Measurements from ENCODE around the gene RHEBL1. TPM values are rescaled to one million over a fixed set of nuclear protein-coding genes. Genes with fewer than 3 reads are reported as not detected.
A peak's percentile ranks its signal among the peaks of the same experiment; 100 is the strongest.

RHEBL1 gene
- total RNA-seq, 1 donor from 2014 or later, result not detected

DNA sequence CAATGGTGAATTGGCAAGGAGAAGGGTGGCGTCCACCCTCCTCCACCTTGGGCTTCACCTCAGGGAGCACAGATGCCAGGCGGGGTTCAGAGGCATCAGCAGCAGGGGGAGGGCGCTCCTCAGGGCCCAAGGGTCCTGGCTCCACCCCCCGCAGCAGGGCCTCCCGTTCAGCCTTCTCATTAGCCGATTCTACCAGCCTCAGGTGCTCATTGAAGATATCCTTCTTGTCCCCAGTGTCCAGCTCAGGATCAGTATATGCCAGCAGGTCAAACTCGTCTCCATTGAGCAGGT is 31.9 kb downstream of the RHEBL1 start:
- Histone ChIP-seq H3K27me3 (ENCODE audit: low read depth) (no peaks in the 10 kb centered on the region), H3K36me3 (peaks cover 98% of the 10 kb centered on the region), H3K4me3 (no peak overlapping the region), H3K4me1 (peaks cover 27% of the 10 kb centered on the region), H3K9me3 (replicated peaks) (no peaks in the 10 kb centered on the region), H3K27ac (replicated peaks) (no peak overlapping the region)
- DNase-seq, result no peak
- intact Hi-C loops (cut with micrococcal nuclease), result no loop called here
- no peak for TF ChIP-seq CTCF (IDR thresholded peaks at IDR 0.05; ENCODE audit: borderline replicate concordance)

GRCh38 chr12:49037111-49037946 is 32.5 kb downstream of the RHEBL1 start:
- Histone ChIP-seq H3K36me3 (peaks cover 98% of the 10 kb centered on the region), H3K4me1 (peaks cover 30% of the 10 kb centered on the region), H3K27ac (replicated peaks) (peak overlapping the region; percentile 6), H3K9me3 (replicated peaks) (no peaks in the 10 kb centered on the region), H3K27me3 (ENCODE audit: low read depth) (no peaks in the 10 kb centered on the region), H3K4me3 (no peak overlapping the region)
- intact Hi-C loops (cut with micrococcal nuclease), result no loop called here
- no peak for DNase-seq
- TF ChIP-seq CTCF (IDR thresholded peaks at IDR 0.05; ENCODE audit: borderline replicate concordance), result no peak

DNA sequence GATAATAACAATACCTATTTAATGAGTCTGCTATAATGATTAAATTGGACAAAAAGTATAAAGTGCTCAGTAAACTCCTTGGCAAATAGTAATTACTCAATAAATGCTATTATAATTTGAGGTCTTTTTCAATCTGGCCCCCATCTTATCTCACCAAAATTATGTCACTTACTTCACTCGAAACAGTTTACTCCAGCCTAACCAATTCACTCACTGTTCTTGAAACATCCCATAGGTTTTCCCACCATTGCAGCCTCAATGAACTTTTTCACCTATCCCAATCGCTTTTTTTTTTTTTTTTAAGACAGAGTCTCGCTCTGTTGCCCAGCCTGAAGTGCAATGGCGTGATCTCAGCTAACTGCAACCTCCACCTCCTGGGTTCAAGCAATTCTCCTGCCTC is 33.8 kb downstream of the RHEBL1 start:
- no peaks in the 10 kb centered on the region for H3K27me3 ChIP-seq (ENCODE audit: low read depth)
- peaks cover 34% of the 10 kb centered on the region for H3K4me1 ChIP-seq
- peaks cover 97% of the 10 kb centered on the region for H3K36me3 ChIP-seq
- intact Hi-C loops (cut with micrococcal nuclease), result no loop called here
- H3K4me3 ChIP-seq, result no peak overlapping the region
- TF ChIP-seq CTCF (IDR thresholded peaks at IDR 0.05; ENCODE audit: borderline replicate concordance), result no peak
- no peaks in the 10 kb centered on the region for H3K9me3 ChIP-seq (replicated peaks)
- DNase-seq, result no peak
- H3K27ac ChIP-seq (replicated peaks), result no peak overlapping the region

DNA sequence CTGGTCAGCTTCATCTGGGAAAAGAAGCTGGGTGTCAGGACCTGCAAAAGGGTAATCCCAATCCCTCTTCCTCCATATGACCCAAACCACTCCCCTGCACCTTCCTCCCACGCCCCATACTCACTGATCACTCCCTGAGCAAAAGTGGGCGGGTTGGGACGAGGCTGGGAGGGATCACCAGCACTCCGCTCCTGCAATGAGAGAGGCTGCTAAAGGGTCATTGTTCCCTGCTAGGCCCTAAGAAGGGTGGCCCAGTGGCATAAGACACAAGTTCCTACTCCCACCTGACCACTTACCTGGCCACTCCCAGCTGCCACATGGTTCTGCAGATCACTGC is 35.5 kb downstream of the RHEBL1 start:
- DNase-seq, result no peak
- intact Hi-C loops (cut with micrococcal nuclease), result no loop called here
- H3K27me3 ChIP-seq (ENCODE audit: low read depth), result no peaks in the 10 kb centered on the region
- H3K4me3 ChIP-seq, result no peak overlapping the region
- no peak for TF ChIP-seq CTCF (IDR thresholded peaks at IDR 0.05; ENCODE audit: borderline replicate concordance)
- H3K9me3 ChIP-seq (replicated peaks), result no peaks in the 10 kb centered on the region
- H3K36me3 ChIP-seq, result peaks cover 94% of the 10 kb centered on the region
- H3K4me1 ChIP-seq, result peaks cover 34% of the 10 kb centered on the region
- H3K27ac ChIP-seq (replicated peaks), result peak overlapping the region; percentile 19

DNA sequence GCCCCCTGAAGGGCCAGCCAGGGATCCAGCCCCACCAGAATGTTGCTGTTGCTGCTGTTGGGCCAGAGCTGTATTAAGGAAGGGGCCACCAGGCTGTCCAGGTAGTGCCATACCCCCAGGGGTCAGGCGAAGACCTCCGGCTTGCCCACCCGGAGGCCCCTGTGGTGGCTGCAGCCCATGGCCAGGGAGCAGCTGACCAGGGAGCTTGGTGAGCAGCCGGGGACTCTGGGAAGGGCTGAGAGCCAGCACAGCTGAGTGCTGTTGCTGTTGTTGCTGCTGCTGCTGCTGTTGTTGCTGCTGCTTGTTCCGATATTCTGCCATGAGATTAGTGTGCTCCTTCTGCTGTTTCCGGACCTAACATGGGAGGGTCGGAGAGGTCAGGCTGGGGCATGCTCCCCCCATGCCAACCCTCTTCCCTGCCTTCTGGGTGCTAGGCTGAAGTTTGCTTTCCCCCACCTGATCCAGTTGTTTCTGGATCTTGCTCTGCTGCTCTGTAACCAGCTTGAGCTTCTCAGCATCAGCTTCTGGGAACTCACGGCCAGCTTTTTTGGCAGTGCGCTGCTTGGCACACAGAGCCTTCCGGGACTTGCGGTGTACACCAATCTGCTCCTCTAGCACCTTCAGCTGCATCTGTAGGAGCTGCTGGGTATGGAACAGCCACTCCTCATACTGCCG is 36.0 kb downstream of the RHEBL1 start:
- no peaks in the 10 kb centered on the region for H3K27me3 ChIP-seq (ENCODE audit: low read depth)
- H3K9me3 ChIP-seq (replicated peaks), result no peaks in the 10 kb centered on the region
- peak overlapping the region; percentile 15 for H3K27ac ChIP-seq (replicated peaks)
- DNase-seq, result no peak
- intact Hi-C loops (cut with micrococcal nuclease), result no loop called here
- H3K36me3 ChIP-seq, result peaks cover 94% of the 10 kb centered on the region
- no peak for TF ChIP-seq CTCF (IDR thresholded peaks at IDR 0.05; ENCODE audit: borderline replicate concordance)
- no peak overlapping the region for H3K4me3 ChIP-seq
- peaks cover 34% of the 10 kb centered on the region for H3K4me1 ChIP-seq

Data from left ventricle myocardium inferior (tissue), 1 donor.